ENCODE data around the gene HNRNPDL.

GRCh38 chr4:82447886-82448285, 17.6 kb upstream of the HNRNPDL start:
- TF ChIP-seq RARB (CRISPR knock-in tag; IDR thresholded peaks at IDR 0.05): no peak
- no peak for TF ChIP-seq POU6F1 (CRISPR knock-in tag; IDR thresholded peaks at IDR 0.05; ENCODE audit: borderline replicate concordance, low read depth)
- TF ChIP-seq TOX (CRISPR knock-in tag; IDR thresholded peaks at IDR 0.05; ENCODE audit: borderline replicate concordance): no peak
- no peak for TF ChIP-seq ZFP3 (CRISPR knock-in tag; IDR thresholded peaks at IDR 0.05)
- no peak for TF ChIP-seq PATZ1 (CRISPR knock-in tag; IDR thresholded peaks at IDR 0.05; ENCODE audit: borderline replicate concordance)
- TF ChIP-seq ZFP30 (CRISPR knock-in tag; IDR thresholded peaks at IDR 0.05): no peak
- no peak for TF ChIP-seq SNAI2 (CRISPR knock-in tag; IDR thresholded peaks at IDR 0.05)
- no peak for TF ChIP-seq ISL1 (CRISPR knock-in tag; IDR thresholded peaks at IDR 0.05)
- TF ChIP-seq ZNF565 (CRISPR knock-in tag; conservative IDR thresholded peaks at IDR 0.05; ENCODE audit: low read depth): no peak
- no peak for TF ChIP-seq CREB5 (CRISPR knock-in tag; IDR thresholded peaks at IDR 0.05; ENCODE audit: low read depth)

All from SK-N-SH treated with all-trans-retinoic acid at 6 μM for 48 hours (cell line).